Measurements from ENCODE around the gene CDC37L1.
"Not testable (repeated sequence)": the region's sequence is repeated elsewhere in the genome, so short reads cannot be mapped to it uniquely, and the experiment has no call there.

CDC37L1 gene

DNA sequence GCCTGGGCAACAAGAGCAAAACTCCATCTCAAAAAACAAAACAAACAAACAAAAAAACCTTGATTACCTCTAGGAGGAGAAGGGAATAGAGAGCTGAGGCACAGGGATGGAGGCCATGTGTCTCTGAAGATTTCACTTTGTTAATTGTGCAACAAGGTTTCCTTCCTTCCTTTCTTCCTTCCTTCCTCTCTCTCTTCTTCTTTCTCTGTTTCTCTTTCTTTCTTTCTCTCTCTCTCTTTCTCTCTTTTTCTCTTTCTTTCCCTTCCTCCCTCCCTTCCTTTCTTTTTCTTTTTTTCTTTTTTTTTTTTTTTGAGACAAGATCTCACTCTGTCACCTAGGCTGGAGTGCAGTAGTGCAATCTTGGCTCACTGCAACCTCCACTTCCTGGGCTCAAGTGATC lies 75.2 kb downstream of the CDC37L1 start:
- not testable (repeated sequence) for DNase-seq (ENCODE audit: low read depth, low spot score)

GRCh38 chr9:4755026-4755609 lies 75.7 kb downstream of the CDC37L1 start:
- DNase-seq (ENCODE audit: low read depth, low spot score) = no peak

DNA sequence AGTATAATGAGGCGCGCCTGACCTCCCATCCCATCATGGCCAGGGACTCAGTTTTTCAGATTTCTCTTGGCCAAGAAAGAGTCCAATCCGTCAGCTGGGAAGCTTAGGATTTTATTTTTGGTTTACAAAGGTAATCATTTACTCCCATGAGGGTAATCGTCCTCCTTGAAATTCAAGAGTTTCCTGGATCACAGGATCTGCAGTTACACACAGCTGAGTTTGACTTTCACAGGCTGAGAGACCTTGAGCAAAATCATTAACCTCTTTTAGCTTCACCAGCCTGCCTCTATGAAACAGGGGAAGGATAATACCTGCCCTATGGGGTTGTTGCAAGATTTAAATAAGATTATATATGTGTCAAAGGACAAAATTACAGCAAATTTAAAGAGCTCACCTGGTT lies 77.1 kb downstream of the CDC37L1 start:
- no peak for DNase-seq (ENCODE audit: low read depth, low spot score)
